HG02642 (cell line): Measurements from ENCODE around the gene CRCP.
"Not testable (repeated sequence)": the region's sequence is repeated elsewhere in the genome, so short reads cannot be mapped to it uniquely, and the experiment has no call there.

ENCODE experiments used
- ATAC-seq: cut with Tn5 transposase; IDR thresholded peaks from one replicate; pipeline ENCODE4 v1.9.1; 2021; ENCODE audit warnings: mild to moderate bottlenecking; ENCODE audit not compliant: unreplicated experiment, poor library complexity

CRCP gene

DNA sequence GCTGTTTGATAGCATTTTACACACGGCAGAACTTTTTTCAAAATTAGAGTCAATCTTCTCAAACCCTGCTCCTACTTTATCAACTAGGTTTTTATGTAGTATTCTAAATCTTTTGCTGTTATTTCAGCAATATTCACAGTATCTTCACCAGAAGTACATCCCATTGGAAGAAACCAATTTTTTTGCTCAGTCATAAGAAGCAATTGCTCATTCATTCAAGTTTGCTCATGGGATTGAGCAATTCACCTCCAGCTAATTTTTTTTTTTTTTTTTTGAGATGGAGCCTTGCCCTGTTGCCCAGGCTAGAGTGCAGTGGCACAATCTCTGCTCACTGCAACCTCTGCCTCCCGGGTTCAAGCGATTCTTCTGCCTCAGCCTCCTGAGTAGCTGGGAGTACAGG lies 10.7 kb upstream of the CRCP start:
- not testable (repeated sequence) for ATAC-seq

DNA sequence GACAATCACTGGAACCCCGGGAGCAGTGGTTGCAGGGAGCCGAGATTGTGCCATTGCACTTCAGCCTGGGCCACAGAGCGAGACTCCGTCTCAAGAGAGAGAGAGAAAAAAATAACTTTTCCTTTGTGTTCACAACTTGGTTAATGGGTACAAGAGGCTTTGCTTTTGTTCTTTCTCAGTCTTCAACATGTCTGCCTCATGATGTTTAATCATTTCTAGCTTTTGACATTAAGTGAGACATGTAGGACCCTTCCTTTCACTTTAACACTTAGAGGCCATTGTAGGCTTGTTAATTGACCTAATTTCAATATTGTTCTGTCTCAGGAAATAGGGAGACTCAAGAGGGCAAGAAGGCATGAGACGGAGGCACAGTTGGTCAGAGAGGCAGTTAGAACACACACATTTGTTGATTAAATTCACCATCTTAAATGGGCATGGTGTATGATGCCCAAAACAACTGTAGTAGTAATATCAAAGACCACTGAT lies 9.3 kb upstream of the CRCP start:
- ATAC-seq: no peak

DNA sequence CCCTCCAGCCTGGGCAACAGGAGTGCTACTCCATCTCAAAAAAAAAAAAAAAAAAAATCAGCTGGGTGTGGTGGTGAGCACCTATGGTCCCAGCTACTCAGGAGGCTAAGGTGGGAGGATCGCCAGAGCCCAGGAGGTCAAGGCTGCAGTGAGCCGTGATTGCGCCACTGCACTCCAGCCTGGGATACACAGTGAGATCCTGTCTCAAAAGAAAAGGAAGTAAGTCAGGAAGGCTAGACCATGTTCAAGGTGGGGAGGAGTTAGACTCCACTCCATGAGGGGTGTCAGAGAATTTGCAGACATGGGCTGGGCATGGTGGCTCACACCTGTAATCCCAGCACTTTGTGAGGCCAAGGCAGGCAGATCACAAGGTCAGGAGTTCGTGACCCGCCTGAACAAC lies 6.2 kb upstream of the CRCP start:
- ATAC-seq: not testable (repeated sequence)

DNA sequence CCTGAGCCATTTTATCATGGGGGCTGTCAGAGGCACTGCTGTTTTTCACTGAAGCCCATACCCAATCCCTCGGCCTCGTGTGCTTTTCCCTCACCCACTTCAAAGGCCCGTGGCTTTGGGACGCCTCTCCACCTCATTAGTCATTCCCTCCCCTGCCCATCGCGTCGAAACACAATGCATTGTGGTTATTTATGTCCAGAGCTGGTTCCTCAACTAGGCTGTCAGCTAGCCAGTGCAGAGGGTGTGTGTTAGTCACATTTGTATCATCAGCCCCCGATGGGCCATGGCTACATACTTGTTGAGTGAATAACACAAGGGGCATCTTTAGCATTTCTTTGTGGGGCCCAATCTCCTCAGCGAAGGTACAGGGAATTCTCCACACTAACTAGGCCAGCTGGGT lies 3.8 kb upstream of the CRCP start:
- no peak for ATAC-seq

DNA sequence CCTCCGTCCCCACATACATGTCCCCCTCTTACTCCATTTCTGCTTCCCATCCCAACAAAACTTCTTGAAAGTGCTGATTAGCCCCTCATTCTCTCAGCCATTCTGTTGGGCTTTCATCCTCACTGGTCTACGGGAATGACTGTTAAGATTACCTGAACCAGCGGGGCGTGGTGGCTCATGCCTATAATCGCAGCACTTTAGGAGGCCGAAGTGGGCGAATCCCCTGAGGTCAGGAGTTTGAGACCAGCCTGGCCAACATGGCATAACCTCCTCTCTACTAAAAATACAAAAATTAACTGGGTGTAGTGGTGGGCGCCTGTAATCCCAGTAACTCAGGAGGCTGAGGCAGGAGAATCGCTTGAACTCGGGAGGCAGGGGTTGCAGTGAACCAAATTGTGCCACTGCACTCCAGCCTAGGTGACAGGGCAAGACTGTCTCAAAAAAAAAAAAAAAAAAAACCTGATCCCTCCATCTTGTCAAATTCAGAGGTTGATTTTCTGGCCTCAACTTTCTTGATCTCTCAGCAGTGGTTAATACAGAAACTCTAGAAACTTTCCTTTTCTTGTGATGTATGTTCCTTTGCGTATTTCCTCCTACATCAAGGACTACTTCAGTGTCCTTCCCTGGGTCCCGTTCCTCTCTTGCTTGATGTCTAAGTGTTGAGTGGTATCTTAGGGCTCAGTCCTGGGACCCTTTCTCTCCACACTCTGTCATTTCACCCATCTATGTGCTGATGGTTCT lies 2.2 kb downstream of the CRCP start:
- not testable (repeated sequence) for ATAC-seq

DNA sequence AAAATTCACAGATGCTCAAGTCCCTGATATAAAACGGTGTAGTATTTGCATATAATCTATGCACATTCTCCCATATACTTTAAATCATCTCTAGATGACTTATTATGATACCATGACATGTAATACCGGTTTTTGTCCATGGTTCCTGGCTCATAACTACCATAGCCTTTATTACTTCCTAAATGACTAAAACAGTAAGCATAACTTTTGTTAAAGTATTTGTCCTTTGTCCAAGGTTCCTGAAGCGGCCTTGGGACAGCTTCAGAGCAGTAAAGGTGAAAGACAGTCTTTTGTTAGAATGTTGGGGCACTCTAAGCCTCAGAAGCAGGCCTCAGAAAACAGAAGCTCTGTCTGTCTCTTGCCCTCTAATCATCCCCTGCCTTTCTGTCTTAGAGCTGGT lies 4.0 kb downstream of the CRCP start:
- ATAC-seq: no peak

DNA sequence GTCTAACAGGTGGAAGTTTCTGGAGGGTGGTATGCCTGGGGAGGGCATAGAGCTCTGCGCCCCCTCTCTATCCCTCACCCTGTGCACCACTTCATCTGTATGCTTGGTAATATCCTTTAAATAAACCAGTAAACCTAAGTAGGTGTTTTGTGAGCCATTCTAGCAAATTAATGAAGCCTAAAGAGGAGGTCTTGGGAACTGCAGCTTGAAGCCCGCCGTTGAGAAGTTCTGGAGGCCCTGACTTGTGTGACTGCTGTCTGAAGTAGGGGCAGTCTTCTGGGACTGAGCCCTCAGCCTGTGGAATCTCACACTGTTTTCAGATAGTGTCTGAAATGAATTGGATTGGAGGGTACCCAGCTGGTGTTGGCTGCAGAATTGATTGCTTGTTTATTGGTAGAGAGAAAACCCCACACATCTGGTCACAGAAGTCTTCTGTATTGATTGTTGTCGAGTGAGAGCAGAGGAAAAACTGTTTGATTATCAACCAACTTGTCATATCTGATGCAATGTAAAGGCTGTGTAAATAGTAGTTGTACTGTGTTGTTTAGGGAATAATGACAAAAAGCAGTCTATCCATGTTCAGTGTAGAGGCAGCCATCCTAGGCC lies 4.7 kb downstream of the CRCP start:
- ATAC-seq: no peak

DNA sequence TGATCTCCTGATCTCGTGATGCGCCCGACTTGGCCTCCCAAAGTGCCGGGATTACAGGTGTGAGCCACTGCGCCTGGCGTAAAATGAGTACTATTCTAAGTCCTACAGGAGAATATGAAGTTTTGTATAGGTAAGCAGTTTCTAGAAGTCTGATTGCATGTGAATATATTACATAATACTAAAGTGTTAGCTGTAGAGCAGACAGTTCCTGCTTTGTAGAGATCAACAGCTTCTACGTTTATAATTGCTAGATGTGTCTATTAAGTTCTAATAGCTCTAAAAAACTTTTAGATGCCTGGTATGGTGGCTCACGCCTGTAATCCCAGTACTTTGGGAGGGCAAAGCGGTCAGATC lies 8.5 kb downstream of the CRCP start:
- no peak for ATAC-seq

DNA sequence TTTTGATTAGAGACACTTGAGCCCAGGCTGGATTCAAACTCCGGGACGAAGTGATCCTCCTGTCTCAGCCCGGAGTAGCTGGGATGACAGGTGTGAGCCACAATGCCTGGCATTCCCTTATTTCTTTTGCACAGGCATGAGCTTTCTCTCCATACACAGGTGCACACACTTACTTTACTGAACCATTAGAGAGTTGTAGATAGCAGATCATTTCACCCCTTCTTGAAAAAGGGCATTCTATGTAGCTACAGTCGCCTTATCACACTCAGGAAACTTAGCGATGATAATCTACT lies 9.9 kb downstream of the CRCP start:
- ATAC-seq: not testable (repeated sequence)

DNA sequence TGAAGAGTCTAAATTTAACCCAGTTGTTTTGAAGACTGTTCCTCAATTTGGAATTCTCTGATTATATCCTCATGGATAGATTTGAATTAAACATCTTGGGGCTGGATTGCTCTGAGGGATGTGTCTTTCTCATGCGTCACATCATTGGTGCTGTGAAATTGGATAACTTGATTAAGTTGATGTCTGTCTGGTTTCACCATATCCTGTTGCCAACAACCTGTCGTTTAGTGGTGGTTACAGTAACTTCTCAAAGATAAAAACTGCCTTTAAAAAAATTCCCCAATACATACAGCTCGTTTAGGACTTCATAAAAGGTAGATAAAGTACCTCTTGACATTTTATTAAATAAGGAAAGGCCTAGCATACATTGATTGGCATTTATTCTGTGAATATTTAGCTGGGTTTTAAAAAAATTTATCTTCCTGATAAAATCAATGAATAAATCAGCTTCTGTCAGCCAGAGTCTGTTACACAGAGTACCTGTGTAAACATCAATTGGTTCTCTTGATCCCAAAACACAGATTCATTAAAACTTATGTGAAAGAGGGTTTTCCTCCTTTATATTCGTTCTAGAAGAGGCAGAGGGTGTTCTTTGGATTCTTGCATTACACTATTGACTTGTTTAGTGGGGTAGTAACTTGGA lies 10.5 kb downstream of the CRCP start:
- ATAC-seq: no peak

DNA sequence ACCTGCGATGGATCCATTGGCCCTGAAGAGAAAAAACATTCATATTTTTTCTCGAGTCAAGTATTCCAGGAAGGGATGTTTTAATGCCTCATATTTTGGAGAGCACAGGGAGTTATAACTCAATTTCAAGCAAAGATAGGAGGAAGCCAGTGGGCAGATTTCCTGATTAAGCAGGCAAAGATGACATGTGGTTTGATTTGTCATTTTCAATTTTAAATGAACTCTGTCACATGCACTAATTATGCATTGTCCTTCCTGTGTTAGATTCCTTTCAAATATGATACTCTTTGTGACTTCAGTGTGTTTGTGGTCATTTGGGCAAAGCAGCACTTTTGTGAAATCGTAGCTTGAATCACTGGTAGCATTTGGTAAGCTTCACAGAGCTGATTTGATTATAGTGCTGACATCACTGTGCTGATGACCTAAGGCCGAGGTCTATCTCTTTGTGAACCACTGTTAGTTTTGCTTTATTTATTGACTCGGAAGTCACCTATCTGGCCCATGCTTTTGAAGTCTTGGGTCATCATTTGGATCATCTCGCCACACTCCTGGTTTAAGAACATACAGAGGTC lies 11.2 kb downstream of the CRCP start:
- not testable (repeated sequence) for ATAC-seq

DNA sequence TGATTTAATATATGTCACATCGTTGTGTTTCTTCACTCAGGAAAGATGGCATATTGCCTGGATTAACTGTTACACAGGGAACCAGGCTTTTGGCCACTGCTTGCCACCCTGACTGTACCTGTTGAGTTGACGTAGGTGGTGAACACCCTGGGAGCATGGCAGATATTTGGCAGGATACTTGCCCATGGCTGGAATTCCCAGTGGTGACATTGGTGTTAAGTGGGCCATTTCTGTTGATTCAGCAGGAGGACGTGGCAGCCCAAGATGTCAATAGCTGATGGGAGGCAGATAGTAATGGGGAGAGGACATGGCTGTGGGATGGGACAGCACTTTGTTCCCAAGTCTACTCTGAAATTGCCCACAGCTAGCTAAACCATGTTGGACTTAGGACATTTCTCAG lies 12.5 kb downstream of the CRCP start:
- ATAC-seq: not testable (repeated sequence)

DNA sequence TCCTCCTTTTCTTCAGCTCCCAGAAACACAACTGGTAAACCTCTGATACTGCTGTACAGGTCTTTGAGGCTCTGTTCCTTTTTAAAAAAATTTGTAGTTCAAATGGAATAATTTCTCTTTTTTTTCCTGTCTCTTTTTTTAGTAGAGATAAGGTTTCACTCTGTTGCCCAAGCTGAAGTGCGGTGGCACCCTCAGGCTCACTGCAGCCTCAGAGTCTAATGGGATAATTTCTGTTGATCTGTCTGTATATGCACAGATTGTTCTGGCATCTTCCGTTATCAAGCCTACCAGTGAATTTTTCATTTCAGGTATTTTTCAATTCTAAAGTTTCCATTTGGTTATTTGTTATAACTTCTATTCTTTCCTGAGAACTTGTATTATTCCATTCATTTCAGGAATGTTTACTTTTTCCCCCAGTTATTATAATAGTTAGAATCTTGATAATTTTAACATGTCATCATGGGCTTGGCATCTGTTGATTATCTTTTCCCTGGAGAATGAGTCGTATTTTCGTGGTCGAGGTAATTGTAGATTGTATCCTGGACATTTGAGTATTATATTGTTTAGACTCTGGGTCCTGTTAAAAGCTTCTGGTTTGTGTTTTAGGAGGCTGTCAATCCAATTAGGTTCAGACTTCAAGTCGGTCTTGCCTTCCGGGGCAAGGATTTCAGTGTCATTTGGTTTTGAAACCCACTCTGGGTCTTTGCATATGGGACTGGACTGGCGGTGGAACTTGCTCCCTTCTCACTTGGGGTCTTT lies 24.5 kb downstream of the CRCP start:
- no peak for ATAC-seq

DNA sequence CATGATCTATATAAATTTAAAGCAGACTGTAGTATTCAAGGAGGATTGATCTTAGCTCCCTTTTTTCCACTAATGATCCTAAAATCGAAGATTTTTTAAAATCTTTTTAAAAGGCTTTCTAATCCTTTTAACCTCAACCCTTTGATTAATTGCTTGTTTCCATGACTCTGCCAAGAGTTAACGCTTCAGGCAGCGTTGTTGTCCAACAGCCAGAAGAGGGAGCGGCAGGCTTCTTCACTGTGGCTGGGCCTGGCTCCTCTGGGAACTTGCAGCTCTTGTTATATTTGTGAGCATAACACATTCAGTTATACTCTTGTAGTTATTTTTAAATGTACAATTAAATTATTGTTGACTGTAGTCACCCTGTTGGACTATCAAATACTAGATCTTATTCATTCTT lies 26.3 kb downstream of the CRCP start:
- ATAC-seq: no peak

DNA sequence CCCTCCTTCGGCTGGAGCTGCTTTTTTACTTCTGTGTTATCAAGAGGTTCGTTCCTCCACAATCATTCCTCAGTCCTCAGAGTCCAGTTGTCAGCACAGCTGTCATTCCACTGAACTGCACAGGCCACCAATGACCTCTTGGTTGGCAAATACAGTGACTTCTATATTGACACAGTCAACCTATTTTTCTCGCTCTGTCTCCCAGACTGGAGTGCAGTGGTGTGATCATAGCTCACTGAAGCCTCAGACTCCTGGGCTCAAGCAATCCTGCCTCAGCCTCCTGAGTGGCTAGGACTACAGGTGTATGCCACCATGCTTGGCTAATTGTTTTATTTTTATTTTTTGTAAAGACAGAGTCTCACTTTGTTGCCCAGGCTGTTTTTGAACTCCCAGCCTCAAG lies 27.7 kb downstream of the CRCP start:
- ATAC-seq: no peak

DNA sequence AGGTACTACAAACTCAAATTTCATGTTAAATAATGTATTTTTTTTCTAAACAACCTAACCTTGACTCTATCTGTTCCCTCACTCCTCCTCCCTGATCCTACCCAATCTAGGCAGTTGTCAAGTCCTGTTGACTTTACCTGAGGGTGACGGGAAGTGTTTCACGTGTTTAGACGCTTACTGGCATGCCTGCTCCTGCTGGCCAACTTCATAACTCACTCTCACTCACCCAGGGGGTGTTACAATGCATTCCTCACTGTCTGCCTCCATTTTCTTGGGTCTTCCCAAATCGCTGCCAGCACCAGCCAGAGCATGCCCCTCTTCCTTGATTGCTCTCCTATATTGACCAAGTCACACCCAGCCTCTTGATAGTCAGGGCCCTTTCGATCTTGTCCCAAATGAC lies 28.3 kb downstream of the CRCP start:
- no peak for ATAC-seq

DNA sequence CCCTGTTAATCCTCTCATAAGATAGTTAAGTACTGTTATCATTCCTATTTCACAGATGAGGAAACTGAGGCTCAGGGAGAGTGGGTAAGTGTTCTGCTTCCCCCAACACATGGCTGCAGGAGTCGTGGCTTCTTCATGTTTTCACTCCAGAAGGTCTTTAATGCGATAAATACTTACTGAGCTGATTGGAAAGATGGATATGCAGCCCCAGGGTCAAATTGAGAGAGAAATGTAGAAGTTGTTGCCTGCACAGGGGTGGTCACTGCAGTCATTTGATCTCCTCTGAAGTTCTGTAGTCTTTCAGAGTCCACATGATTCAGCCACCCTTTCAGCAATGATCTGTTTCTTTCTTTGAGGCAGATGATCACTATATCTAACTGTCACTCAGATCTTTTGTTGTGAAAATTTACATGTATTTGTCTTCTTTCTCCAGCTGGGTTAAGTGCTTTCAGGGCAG lies 29.3 kb downstream of the CRCP start:
- no peak for ATAC-seq

DNA sequence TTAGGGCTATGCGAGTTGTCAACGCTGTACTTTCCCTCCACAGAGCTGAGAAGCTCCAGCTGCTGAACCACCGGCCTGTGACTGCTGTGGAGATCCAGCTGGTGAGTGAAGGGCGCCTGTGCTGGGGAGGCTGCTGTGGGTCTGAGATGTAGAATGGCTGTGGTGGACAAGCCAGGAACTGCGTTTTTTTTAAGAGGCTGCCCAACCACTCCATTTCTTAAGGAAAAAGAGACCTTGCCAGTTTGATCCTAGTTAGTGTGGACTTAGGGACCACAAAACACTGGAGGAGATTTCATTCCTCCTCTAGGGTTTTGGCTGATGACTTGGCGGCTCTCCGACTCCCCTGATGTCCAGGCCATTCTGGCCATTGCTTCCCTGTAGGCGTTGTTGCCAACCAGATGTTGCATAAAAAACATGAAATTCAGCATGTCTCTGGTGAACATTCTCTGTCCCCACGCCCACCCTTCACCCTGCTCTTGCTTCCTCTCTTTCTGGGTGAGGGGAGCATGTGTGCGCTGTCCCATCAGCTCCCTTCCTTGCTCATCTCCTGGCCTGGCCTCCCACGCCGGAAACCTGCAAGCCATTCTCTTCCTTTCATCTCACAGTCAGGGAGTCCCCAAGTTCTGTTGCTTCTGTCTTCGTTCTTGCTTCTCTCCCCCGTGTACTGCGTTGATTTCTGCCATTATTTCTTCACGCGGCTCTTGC lies 30.9 kb downstream of the CRCP start:
- ATAC-seq: no peak

DNA sequence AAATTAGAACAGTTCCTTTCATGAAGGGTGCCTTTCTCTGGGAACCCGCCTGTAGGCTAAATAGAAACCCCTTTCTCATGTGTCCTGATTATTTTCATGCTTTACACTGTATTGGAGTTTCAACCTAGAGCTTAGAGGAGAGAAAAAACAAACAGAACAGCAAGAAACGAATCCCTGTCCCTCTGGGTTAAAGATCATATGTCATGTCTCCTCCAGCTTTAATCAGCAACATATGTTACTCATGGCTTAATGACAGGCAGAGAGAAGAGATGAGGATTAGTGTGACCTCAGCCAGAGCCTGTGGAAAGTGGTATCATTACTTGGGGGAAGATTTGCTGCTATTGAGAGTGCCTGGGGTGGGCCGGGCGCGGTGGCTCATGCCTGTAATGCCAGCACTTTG lies 32.1 kb downstream of the CRCP start:
- no peak for ATAC-seq

DNA sequence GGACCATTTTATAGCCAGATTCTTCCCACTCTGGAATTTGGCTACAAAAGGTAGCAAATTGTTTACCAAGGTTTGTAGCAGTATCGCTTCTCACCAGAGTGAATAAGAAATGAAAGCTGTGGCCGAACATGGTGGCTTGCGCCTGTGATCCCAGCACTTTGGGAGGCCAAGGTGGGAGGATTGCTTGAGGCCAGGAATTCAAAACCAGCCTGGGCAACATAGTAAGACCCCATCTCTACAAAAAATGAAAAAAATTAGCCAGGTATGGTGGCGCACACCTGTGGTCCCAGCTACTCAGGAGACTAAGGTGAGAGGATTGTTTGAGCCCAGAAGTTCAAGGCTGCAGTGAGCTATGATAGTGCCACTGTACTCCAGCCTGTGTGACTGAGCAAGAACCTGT lies 33.0 kb downstream of the CRCP start:
- ATAC-seq: not testable (repeated sequence)
